BLaER1 (cell line): ENCODE results near the gene BNIP3.

Source experiments
- H3K27ac ChIP-seq: shearing (Covaris generic); formaldehyde crosslinking; 2 replicates; pipeline ENCODE4 v1.8.1; 2022
- H3K27me3 ChIP-seq: shearing (Covaris generic); formaldehyde crosslinking; 2 replicates; pipeline ENCODE4 v1.8.1; 2022
- H3K36me3 ChIP-seq: shearing (Covaris generic); formaldehyde crosslinking; 2 replicates; pipeline ENCODE4 v1.8.1; 2022
- H3K4me1 ChIP-seq: shearing (Covaris generic); formaldehyde crosslinking; 2 replicates; pipeline ENCODE4 v1.8.1; 2022
- H3K4me2 ChIP-seq: shearing (Covaris generic); formaldehyde crosslinking; 2 replicates; pipeline ENCODE4 v1.8.1; 2022
- H3K4me3 ChIP-seq: shearing (Covaris generic); formaldehyde crosslinking; 2 replicates; pipeline ENCODE4 v1.8.1; 2022
- H3K9ac ChIP-seq: shearing (Covaris generic); formaldehyde crosslinking; 2 replicates; pipeline ENCODE4 v1.8.1; 2022
- H3K9me3 ChIP-seq: shearing (Covaris generic); formaldehyde crosslinking; 2 replicates; pipeline ENCODE4 v1.8.1; 2022
- H4K20me1 ChIP-seq: shearing (Covaris generic); formaldehyde crosslinking; 2 replicates; pipeline ENCODE4 v1.8.1; 2022
- Cebpa-rat ChIP-seq: shearing (Covaris generic); IDR thresholded peaks from 2 replicates; pipeline ENCODE4 v1.8.1; 2022

Gene BNIP3

DNA sequence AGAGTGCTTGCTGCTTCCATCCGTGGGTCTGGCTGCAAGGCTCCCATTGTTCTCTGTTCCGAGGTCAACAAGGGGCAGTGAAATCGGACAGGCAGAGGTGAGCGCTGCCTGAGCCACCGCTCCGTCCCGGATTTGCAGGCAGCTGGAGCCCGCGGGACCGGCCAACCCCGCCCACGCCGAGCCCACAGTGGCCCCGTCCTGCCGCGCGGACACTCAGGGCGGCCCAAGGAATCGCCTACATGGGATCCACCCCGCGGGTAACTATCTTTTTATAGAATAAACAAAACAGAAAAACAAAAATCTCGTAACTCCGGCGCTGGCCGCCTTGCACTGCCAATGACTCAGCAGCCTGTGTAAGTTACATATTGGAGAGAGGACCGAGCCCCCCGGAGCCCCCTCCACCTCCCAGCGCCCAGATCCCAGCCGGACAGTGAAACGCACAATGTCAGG is 1.9 kb downstream of the BNIP3 start:
- peak overlapping the region; percentile 85 for H3K4me3 ChIP-seq
- H3K36me3 ChIP-seq = peaks cover 28% of the 10 kb centered on the region
- peaks cover 67% of the 10 kb centered on the region for H4K20me1 ChIP-seq
- peaks cover 78% of the 10 kb centered on the region for H3K4me1 ChIP-seq
- H3K4me2 ChIP-seq = peak overlapping the region; percentile 93
- H3K9me3 ChIP-seq = 0 out of 2 replicates have a peak, but pooled peaks cover 6% of the 10 kb centered on the region
- H3K27me3 ChIP-seq = no peaks in the 10 kb centered on the region
- H3K27ac ChIP-seq = peak overlapping the region; percentile 86
- peak overlapping the region; percentile 90 for H3K9ac ChIP-seq
- no peak for TF ChIP-seq Cebpa-rat

- Histone ChIP-seq H3K4me2 (peak overlapping the region; percentile 93), H3K27me3 (no peaks in the 10 kb centered on the region), H3K4me3 (peak overlapping the region; percentile 85), H3K4me1 (peaks cover 83% of the 10 kb centered on the region), H3K9ac (peak overlapping the region; percentile 90), H4K20me1 (peaks cover 72% of the 10 kb centered on the region), H3K27ac (peak overlapping the region; percentile 86; the same call in 1 of the 2 replicates), H3K9me3 (0 out of 2 replicates have a peak, but pooled peaks cover 4% of the 10 kb centered on the region), H3K36me3 (peaks cover 28% of the 10 kb centered on the region)
- TF ChIP-seq Cebpa-rat = no peak
Observed at GRCh38 chr10:131979336-131979735, 2.4 kb downstream of the BNIP3 start.

- peak overlapping the region; percentile 90 for H3K9ac ChIP-seq
- peak overlapping the region; percentile 86 for H3K27ac ChIP-seq
- H3K36me3 ChIP-seq = peaks cover 28% of the 10 kb centered on the region
- peaks cover 85% of the 10 kb centered on the region for H3K4me1 ChIP-seq
- peak overlapping the region; percentile 93 for H3K4me2 ChIP-seq
- H3K4me3 ChIP-seq = peak overlapping the region; percentile 85
- H3K27me3 ChIP-seq = no peaks in the 10 kb centered on the region
- no peaks in the 10 kb centered on the region for H3K9me3 ChIP-seq
- TF ChIP-seq Cebpa-rat = no peak
- H4K20me1 ChIP-seq = peaks cover 77% of the 10 kb centered on the region
Observed at GRCh38 chr10:131978851-131979250, 2.9 kb downstream of the BNIP3 start.

GRCh38 chr10:131978366-131978765 is 3.4 kb downstream of the BNIP3 start:
- TF ChIP-seq Cebpa-rat = no peak
- Histone ChIP-seq H4K20me1 (peaks cover 82% of the 10 kb centered on the region), H3K36me3 (peaks cover 28% of the 10 kb centered on the region)

GRCh38 chr10:131977323-131978096 is 4.2 kb downstream of the BNIP3 start:
- Histone ChIP-seq H3K27me3 (no peaks in the 10 kb centered on the region), H3K9me3 (no peaks in the 10 kb centered on the region), H3K27ac (peak overlapping the region; percentile 66; the same call in 1 of the 2 replicates), H3K4me2 (peak overlapping the region; percentile 93), H3K4me1 (peaks cover 85% of the 10 kb centered on the region), H3K9ac (peak overlapping the region; percentile 70; the same call in 1 of the 2 replicates), H3K4me3 (peak overlapping the region; percentile 85; the same call in 1 of the 2 replicates), H3K36me3 (peaks cover 30% of the 10 kb centered on the region), H4K20me1 (peaks cover 90% of the 10 kb centered on the region)
- TF ChIP-seq Cebpa-rat = no peak

More at GRCh38 chr10:131978366-131978765, 3.4 kb downstream of the BNIP3 start:
- no peaks in the 10 kb centered on the region for H3K27me3 ChIP-seq
- H3K4me2 ChIP-seq = peak overlapping the region; percentile 93
- peaks cover 85% of the 10 kb centered on the region for H3K4me1 ChIP-seq
- H3K9me3 ChIP-seq = no peaks in the 10 kb centered on the region
- H3K9ac ChIP-seq = peak overlapping the region; percentile 90
- H3K4me3 ChIP-seq = peak overlapping the region; percentile 85
- peak overlapping the region; percentile 86 for H3K27ac ChIP-seq

DNA sequence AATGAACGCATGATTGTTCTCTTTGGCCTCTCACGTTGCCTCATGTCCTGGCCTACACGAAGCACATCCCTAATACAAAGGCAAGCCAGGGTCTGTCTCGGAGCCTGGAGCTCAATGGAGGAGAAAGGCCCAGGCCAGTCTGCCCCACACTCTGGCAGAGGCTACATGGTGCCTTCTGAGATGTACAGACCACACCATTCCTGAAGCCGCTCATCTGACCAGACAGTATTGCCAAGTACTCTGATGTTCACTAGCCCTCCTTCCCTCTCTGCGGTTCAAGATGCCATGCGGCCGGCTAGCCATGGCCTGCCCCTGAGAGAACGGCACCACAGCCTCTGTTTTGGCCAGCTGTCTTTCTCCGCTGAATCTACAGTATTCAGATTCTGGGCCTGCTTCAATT is 5.9 kb downstream of the BNIP3 start:
- peaks cover 100% of the 10 kb centered on the region for H4K20me1 ChIP-seq
- H3K4me2 ChIP-seq = peak overlapping the region; percentile 93
- no peaks in the 10 kb centered on the region for H3K27me3 ChIP-seq
- peaks cover 95% of the 10 kb centered on the region for H3K4me1 ChIP-seq
- no peak for TF ChIP-seq Cebpa-rat
- H3K36me3 ChIP-seq = peaks cover 47% of the 10 kb centered on the region
- peak overlapping the region; percentile 66 for H3K27ac ChIP-seq
- H3K9me3 ChIP-seq = no peaks in the 10 kb centered on the region
- peak overlapping the region; percentile 70 for H3K9ac ChIP-seq
- peak overlapping the region; percentile 29 for H3K4me3 ChIP-seq

DNA sequence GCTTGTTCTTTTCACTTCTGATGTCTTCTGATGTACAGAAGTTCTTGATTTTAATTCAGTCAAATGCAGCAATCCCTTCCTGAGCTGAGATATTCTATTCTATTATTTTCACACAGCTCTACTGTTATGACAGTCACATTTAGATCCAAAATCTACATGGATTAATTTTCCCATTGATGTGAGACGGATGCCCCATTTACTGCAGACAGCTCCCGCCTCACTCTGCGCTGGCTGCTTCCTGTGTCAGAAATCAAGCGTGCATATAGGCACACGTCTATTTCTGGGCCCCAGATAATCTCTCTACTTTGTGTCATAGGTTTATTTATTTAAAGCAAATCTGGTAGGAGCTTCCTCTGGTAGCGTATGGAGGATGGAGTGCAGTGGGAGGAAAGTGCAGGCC is 6.7 kb downstream of the BNIP3 start:
- TF ChIP-seq Cebpa-rat = no peak
- Histone ChIP-seq H3K9me3 (no peaks in the 10 kb centered on the region), H3K4me2 (peak overlapping the region; percentile 93), H3K27me3 (no peaks in the 10 kb centered on the region), H3K9ac (peak overlapping the region; percentile 70), H3K36me3 (peaks cover 55% of the 10 kb centered on the region), H3K4me1 (peaks cover 94% of the 10 kb centered on the region), H3K27ac (peak overlapping the region; percentile 66), H4K20me1 (peaks cover 100% of the 10 kb centered on the region), H3K4me3 (0 out of 2 replicates have a peak overlapping the region, but pooled peaks have one; percentile 19)

GRCh38 chr10:131974034-131974817 is 7.5 kb downstream of the BNIP3 start:
- H4K20me1 ChIP-seq = peaks cover 100% of the 10 kb centered on the region
- H3K27me3 ChIP-seq = no peaks in the 10 kb centered on the region
- peaks cover 60% of the 10 kb centered on the region for H3K36me3 ChIP-seq
- no peak for TF ChIP-seq Cebpa-rat
- H3K27ac ChIP-seq = peak overlapping the region; percentile 83
- H3K9ac ChIP-seq = peak overlapping the region; percentile 63; the same call in 1 of the 2 replicates
- peak overlapping the region; percentile 93 for H3K4me2 ChIP-seq
- no peaks in the 10 kb centered on the region for H3K9me3 ChIP-seq
- no peak overlapping the region; the same call in 1 of the 2 replicates for H3K4me3 ChIP-seq
- H3K4me1 ChIP-seq = peaks cover 94% of the 10 kb centered on the region

- Histone ChIP-seq H3K4me2 (peak overlapping the region; percentile 93), H3K9me3 (no peaks in the 10 kb centered on the region), H3K27ac (peak overlapping the region; percentile 83), H3K27me3 (no peaks in the 10 kb centered on the region), H4K20me1 (peaks cover 100% of the 10 kb centered on the region), H3K4me1 (peaks cover 89% of the 10 kb centered on the region), H3K9ac (peak overlapping the region; percentile 63; the same call in 1 of the 2 replicates), H3K4me3 (peak overlapping the region; percentile 53), H3K36me3 (peaks cover 60% of the 10 kb centered on the region)
- no peak for TF ChIP-seq Cebpa-rat
Observed at GRCh38 chr10:131973160-131973951, 8.4 kb downstream of the BNIP3 start.
